ENCODE results near the gene GPN2. TPM values are rescaled to one million over a fixed set of nuclear protein-coding genes. Genes with fewer than 3 reads are reported as not detected.

Gene GPN2
- total and polyA plus RNA-seq, 11 donors, result 7.6 to 27.4 (median 16.5) TPM

- H3K27ac ChIP-seq, result no peak overlapping the region
- no peaks in the 10 kb centered on the region for H3K27me3 ChIP-seq
- TF ChIP-seq POLR2A (IDR thresholded peaks at IDR 0.05), result no peak
- no peak for TF ChIP-seq CTCF (IDR thresholded peaks at IDR 0.05)
- H3K4me1 ChIP-seq, result peaks cover 0 to 11% (median 0%) of the 10 kb centered on the region in 12 donors
- intact Hi-C loops (cut with DNase I), result no loop called here
- WGBS, 4 donors, result 62 to 68% (median 64%) methylated on average over 6 of the region's 6 CpGs
- H3K4me3 ChIP-seq, result no peak overlapping the region
- ATAC-seq (no peak), DNase-seq (no peak)
- H3K36me3 ChIP-seq, result peaks cover 0 to 4% (median 0%) of the 10 kb centered on the region in 9 donors
- H3K9me3 ChIP-seq, result no peaks in the 10 kb centered on the region
Measured at GRCh38 chr1:26907071-26907917, 17.2 kb upstream of the GPN2 start.

- DNase-seq, result no peak
- peak overlapping the region; percentile 45 to 91 (median 80) for H3K27ac ChIP-seq
- H3K9me3 ChIP-seq, result no peaks in the 10 kb centered on the region
- no peak for ATAC-seq
- no peak for TF ChIP-seq POLR2A (IDR thresholded peaks at IDR 0.05)
- TF ChIP-seq CTCF (IDR thresholded peaks at IDR 0.05), result no peak
- no peaks in the 10 kb centered on the region for H3K27me3 ChIP-seq
- peak overlapping the region; percentile 40 to 98 (median 86) for H3K4me3 ChIP-seq
- intact Hi-C loops (cut with DNase I), result no loop called here
- peaks cover 0 to 26% (median 12%) of the 10 kb centered on the region in 12 donors for H3K4me1 ChIP-seq
- WGBS, 4 donors, result 66 to 74% (median 67%) methylated on average over 18 of the region's 18 CpGs
- peaks cover 0 to 29% (median 24%) of the 10 kb centered on the region in 9 donors for H3K36me3 ChIP-seq
Measured at GRCh38 chr1:26900815-26901511, 10.9 kb upstream of the GPN2 start.

GRCh38 chr1:26900001-26900814 is 10.1 kb upstream of the GPN2 start, which contains the start of gene GPATCH3:
GPATCH3 (minus strand) TSS chr1:26900467; CDS start chr1:26900442, 25 bp downstream.
- H3K4me1 ChIP-seq, result peaks cover 0 to 26% (median 12%) of the 10 kb centered on the region in 12 donors

More at GRCh38 chr1:26900001-26900814, 10.1 kb upstream of the GPN2 start, which contains the start of gene GPATCH3:
- intact Hi-C loops (cut with DNase I), result no loop called here
- Histone ChIP-seq H3K27ac (peak within 1 kb of the TSS; percentile 45 to 91 (median 80)), H3K4me3 (peak within 1 kb of the TSS; percentile 40 to 98 (median 86)), H3K9me3 (no peaks in the 10 kb centered on the region), H3K36me3 (peaks cover 0 to 37% (median 32%) of the 10 kb centered on the region in 9 donors), H3K27me3 (no peaks in the 10 kb centered on the region)
- WGBS, 4 donors, result 0 to 1% (median 1%) methylated on average over 35 to 50 of the region's 50 CpGs
- peak; percentile 91 to 96 (median 94) for DNase-seq
- TF ChIP-seq CTCF (IDR thresholded peaks at IDR 0.05), result no peak
- TF ChIP-seq POLR2A (IDR thresholded peaks at IDR 0.05), result peak in 1 of 2 donors; percentile 47
- ATAC-seq, result peak; percentile 76 to 93 (median 92)
